Right lobe of liver (tissue), 6 donors: Measurements from ENCODE around the gene DLX2. TPM values are rescaled to one million over a fixed set of nuclear protein-coding genes. Genes with fewer than 3 reads are reported as not detected.

ENCODE experiments used
- ATAC-seq, 4 donors: fragments of 200-7000 bp; cut with Tn5 transposase; one replicate each; pipeline ENCODE4 v1.9.1; 2020; ENCODE audit warnings: mild to moderate bottlenecking in 4 of 4, moderate library complexity in 4 of 4
- DNase-seq, 3 donors: peaks; one replicate each; pipeline ENCODE4 v3.0.0-alpha.2; 2020
- H3K27ac ChIP-seq, 3 donors: fragments of 200-600 bp; one replicate each; pipeline ENCODE4 v1.8.0; 2022
- H3K27me3 ChIP-seq, 2 donors: fragments of 200-600 bp; one replicate each; pipeline ENCODE4 v1.8.0; 2022
- H3K36me3 ChIP-seq, 4 donors: fragments of 200-600 bp; sonication (generic) in 1 of 4; one replicate each; pipeline versions ENCODE4 v1.5.1 to v1.8.0; 2017 to 2022; ENCODE audit warnings: control low read depth in 1 of 4
- H3K4me1 ChIP-seq, 4 donors: fragments of 200-600 bp; sonication (generic) in 1 of 4; one replicate each; pipeline versions ENCODE4 v1.5.1 to v1.8.0; 2017 to 2022; ENCODE audit warnings: control low read depth in 1 of 4
- H3K4me3 ChIP-seq, 3 donors: fragments of 200-600 bp; one replicate each; pipeline ENCODE4 v1.8.0; 2022
- H3K9me3 ChIP-seq, 4 donors: fragments of 200-600 bp; sonication (generic) in 1 of 4; one replicate each; pipeline versions ENCODE4 v1.5.1 to v1.8.0; 2017 to 2022; ENCODE audit warnings: control low read depth in 1 of 4
- CTCF ChIP-seq, 4 donors: fragments of 200-600 bp in 3 of 4; fragments of 450-650 bp in 1 of 4; IDR thresholded peaks; one replicate each; pipeline versions ENCODE4 v1.5.1 to v1.8.0; 2016 to 2022; ENCODE audit warnings: antibody characterized with exemption in 4 of 4, mild to moderate bottlenecking in 2 of 4
- POLR2A ChIP-seq: fragments of 450-650 bp; IDR thresholded peaks from one replicate; pipeline ENCODE4 v1.6.1; 2017; ENCODE audit warnings: antibody characterized with exemption, mild to moderate bottlenecking
- WGBS: methylation state at CpG from one replicate; pipeline ENCODE4 v1.1.6; 2018; ENCODE audit warnings: low coverage, low lambda C conversion rate; ENCODE audit not compliant: insufficient coverage; ENCODE audit errors: missing lambda C conversion rate; 5-methylcytosine and 5-hydroxymethylcytosine counted together
- intact Hi-C, 2 donors: fragments of 100-400 bp; cut with DNase I; formaldehyde crosslinking; loops; one replicate each; pipeline versions ENCODE4 v1.11.2 to v1.14.1; 2022
- total RNA-seq, 6 experiments: library from RNA; depleted of rRNA in 2 of 6; stranded (reverse); fragments of >200 nt in 2 of 6; fragmentation: NEBNext Ultra II Directional in 3 of 6; extraction: Animal tissue kit (Norgen Biotek cat#: 25700) in 3 of 6; gene quantifications; one replicate each; pipeline versions ENCODE4 v1.1.0 to v1.2.4, GENCODE V29; 2016 to 2023
- donor health status: DM: no; HTN: yes; CAD: no.
- donor health status: DM: no; HTN: no; CAD: no.
- donor health status: DM: no; HTN: no; CAD: no.
- donor health status: DM: no; HTN: yes; CAD: no.
- donor health status: DM: no; HTN: yes; CAD: no.

DLX2 gene
- total RNA-seq, 6 experiments from 2014 or later = not detected

GRCh38 chr2:172137109-172137508 lies 34.4 kb upstream of the DLX2 start:
- 35% methylated on average over 2 of the region's 2 CpGs for WGBS
- ATAC-seq (no peak), DNase-seq (no peak)
- Histone ChIP-seq H3K27me3 (no peaks in the 10 kb centered on the region), H3K27ac (no peak overlapping the region), H3K4me1 (no peaks in the 10 kb centered on the region), H3K4me3 (no peak overlapping the region), H3K9me3 (no peaks in the 10 kb centered on the region), H3K36me3 (no peaks in the 10 kb centered on the region)
- intact Hi-C loops = no loop called here
- TF ChIP-seq POLR2A (no peak), CTCF (IDR thresholded peaks at IDR 0.05) (no peak)

DNA sequence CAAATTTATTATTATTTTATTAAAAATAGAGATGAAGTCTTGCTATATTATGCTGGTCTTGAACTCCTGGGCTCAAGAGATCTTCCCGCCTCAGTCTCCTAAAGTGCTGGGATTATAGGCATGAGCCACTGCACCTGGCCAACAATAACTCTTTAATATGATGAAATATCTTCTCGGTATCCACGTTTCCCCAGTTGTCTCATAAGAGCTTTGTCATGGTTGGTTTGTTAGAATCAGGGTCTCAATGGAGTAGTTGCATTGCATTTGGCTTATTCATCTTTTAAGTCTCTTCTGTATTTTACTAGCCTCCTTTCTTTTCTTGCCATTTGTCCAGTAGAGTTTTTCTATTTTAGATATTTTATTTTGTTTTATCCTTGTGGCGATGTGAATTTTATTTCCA lies 32.7 kb upstream of the DLX2 start:
- no peak for DNase-seq
- no peak for TF ChIP-seq CTCF (IDR thresholded peaks at IDR 0.05)
- TF ChIP-seq POLR2A = no peak

DNA sequence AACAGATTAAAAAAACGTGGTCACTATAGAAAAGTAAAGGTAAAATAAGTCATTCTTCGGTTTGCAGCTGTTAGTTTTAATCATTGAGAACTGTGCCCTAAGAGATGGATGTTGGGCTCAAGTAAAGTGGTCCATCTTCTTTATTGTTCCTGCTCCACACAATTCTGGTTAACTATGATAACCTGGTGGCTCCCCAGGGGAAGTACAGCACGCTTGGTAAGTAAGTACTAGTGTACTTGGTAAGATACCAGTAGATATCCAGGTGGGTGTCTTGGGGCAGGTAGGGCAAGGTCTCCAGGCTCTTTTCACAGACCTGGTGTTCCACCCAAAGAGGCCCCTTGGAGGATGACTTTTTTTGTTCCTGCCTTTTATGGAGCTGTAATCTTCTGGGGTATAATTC lies 31.6 kb upstream of the DLX2 start:
- no peak for DNase-seq
- H3K27ac ChIP-seq = no peak overlapping the region
- intact Hi-C loops = no loop called here
- H3K4me3 ChIP-seq = no peak overlapping the region
- no peaks in the 10 kb centered on the region for H3K36me3 ChIP-seq
- no peaks in the 10 kb centered on the region for H3K4me1 ChIP-seq
- no peak for TF ChIP-seq POLR2A
- no peak for TF ChIP-seq CTCF (IDR thresholded peaks at IDR 0.05)
- no peak for ATAC-seq
- 57% methylated on average over 2 of the region's 3 CpGs for WGBS
- H3K9me3 ChIP-seq = no peaks in the 10 kb centered on the region
- H3K27me3 ChIP-seq = no peaks in the 10 kb centered on the region

More for the DNA sequence above, 32.7 kb upstream of the DLX2 start:
- no peak for ATAC-seq
- Histone ChIP-seq H3K36me3 (no peaks in the 10 kb centered on the region), H3K9me3 (no peaks in the 10 kb centered on the region), H3K4me1 (no peaks in the 10 kb centered on the region), H3K27ac (no peak overlapping the region), H3K27me3 (no peaks in the 10 kb centered on the region), H3K4me3 (no peak overlapping the region)
- intact Hi-C loops = no loop called here
- 82% methylated on average over 4 of the region's 4 CpGs for WGBS

DNA sequence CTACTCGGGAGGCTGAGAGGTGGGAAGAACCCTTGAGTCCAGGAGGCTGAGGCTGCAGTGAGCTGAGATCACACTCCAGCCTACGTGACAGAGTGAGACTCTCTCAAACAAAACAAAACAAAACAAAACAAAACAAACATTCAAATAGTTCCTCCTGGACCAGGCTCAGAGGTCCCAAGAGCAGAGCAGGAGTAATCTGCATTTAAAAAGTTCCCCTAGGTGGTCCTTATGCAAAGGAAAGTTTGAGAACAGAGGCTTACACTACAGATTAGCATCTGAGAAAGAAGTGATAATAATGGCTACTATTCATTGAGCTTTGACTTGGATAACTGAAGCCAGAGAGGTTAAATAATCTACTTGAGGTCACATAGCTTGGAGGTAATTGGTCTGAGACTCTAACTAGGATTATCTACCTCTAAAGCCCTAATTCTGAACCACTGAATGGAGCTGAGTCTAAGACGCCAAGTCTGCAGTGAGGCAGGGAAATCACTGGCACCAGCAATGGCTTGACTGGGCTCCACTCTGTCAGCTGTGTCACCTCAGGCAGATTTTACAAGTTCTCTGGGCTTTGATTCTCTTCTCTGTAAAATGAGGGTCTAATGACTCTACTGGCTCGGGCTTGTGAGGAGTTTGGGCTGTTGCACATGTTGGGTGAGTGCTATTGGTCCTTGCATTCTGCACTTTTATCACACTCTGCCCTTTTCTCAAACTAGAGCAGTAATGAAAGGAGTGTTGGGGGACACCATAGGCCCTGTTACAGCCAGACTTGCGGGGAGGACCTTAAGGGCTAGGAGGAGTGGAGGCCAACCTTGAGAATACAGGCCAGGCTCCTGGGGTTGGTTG lies 29.2 kb upstream of the DLX2 start:
- intact Hi-C loops = no loop called here
- TF ChIP-seq POLR2A = no peak
- no peak for TF ChIP-seq CTCF (IDR thresholded peaks at IDR 0.05)
- Histone ChIP-seq H3K27me3 (no peaks in the 10 kb centered on the region), H3K4me1 (no peaks in the 10 kb centered on the region), H3K4me3 (no peak overlapping the region), H3K9me3 (no peaks in the 10 kb centered on the region), H3K27ac (no peak overlapping the region), H3K36me3 (no peaks in the 10 kb centered on the region)
- DNase-seq = no peak
- WGBS = 70% methylated on average over 2 of the region's 5 CpGs
- no peak for ATAC-seq
